Caco-2 (cell line): ENCODE data around the gene C3orf38. TPM values are rescaled to one million over a fixed set of nuclear protein-coding genes. Genes with fewer than 3 reads are reported as not detected.

ENCODE experiments used
- BruUV-seq: library from RNA; stranded (reverse); fragments of 400-500 nt; replicated peaks from 2 replicates; lab custom pipeline; 2021; lab: Mats Ljungman, UMichigan
- CTCF ChIA-PET: fragments of 300-600 bp; sonication (Branson Sonifier 250); formaldehyde crosslinking; loops from one replicate; lab custom pipeline; 2022; ENCODE audit warnings: antibody characterized with exemption; lab: Charles Lee
- POLR2A ChIA-PET: fragments of 300-600 bp; sonication (Branson Sonifier 250); formaldehyde crosslinking; loops from one replicate; lab custom pipeline; 2022; ENCODE audit warnings: antibody characterized with exemption; lab: Charles Lee
- DNase-seq, 2 experiments: peaks; one replicate each; pipeline versions ENCODE4 v3.0.0 to v3.0.0-alpha.2; 2020 to 2022
- H3K27me3 ChIP-seq: replicated peaks from 2 replicates; pipeline ENCODE4 v1.6.0; 2011; ENCODE audit warnings: low read length; ENCODE audit not compliant: control insufficient read depth, insufficient read depth
- H3K36me3 ChIP-seq: 2 replicates; pipeline ENCODE4 v1.5.1; 2011; ENCODE audit warnings: low read length; ENCODE audit not compliant: control insufficient read depth, insufficient read depth
- H3K4me1 ChIP-seq: fragments of 250-450 bp; sonication (Bioruptor Pico); 2 replicates; pipeline ENCODE4 v1.5.1; 2020; ENCODE audit warnings: mild to moderate bottlenecking
- H3K4me3 ChIP-seq: 2 replicates; pipeline ENCODE4 v1.5.1; 2011; ENCODE audit warnings: low read depth, mild to moderate bottlenecking, control low read depth, low read length
- H3K9me3 ChIP-seq: fragments of 250-450 bp; sonication (Bioruptor Pico); 2 replicates; pipeline ENCODE4 v1.5.1; 2020; ENCODE audit warnings: mild to moderate bottlenecking, moderate library complexity
- H3K27ac Mint-ChIP-seq: one replicate; pipeline ENCODE4 v1.8.0; 2022; ENCODE audit warnings: mixed read lengths; ENCODE audit not compliant: unreplicated experiment
- H3K27me3 Mint-ChIP-seq: one replicate; pipeline ENCODE4 v1.8.0; 2022; ENCODE audit warnings: mixed read lengths; ENCODE audit not compliant: insufficient read depth, unreplicated experiment
- H3K36me3 Mint-ChIP-seq: one replicate; pipeline ENCODE4 v1.8.0; 2022; ENCODE audit warnings: mild to moderate bottlenecking, mixed read lengths; ENCODE audit not compliant: insufficient read depth, unreplicated experiment
- H3K4me1 Mint-ChIP-seq: one replicate; pipeline ENCODE4 v1.8.0; 2022; ENCODE audit warnings: low read depth, mixed read lengths; ENCODE audit not compliant: unreplicated experiment
- H3K4me3 Mint-ChIP-seq: one replicate; pipeline ENCODE4 v1.8.0; 2022; ENCODE audit warnings: mild to moderate bottlenecking, moderate library complexity, mixed read lengths; ENCODE audit not compliant: unreplicated experiment
- H3K9me3 Mint-ChIP-seq: one replicate; pipeline ENCODE4 v1.8.0; 2022; ENCODE audit warnings: mixed read lengths; ENCODE audit not compliant: unreplicated experiment
- CTCF ChIP-seq, 2 experiments: fragments of 200-600 bp in 1 of 2; IDR thresholded peaks; 1 replicate in 1 of 2; 2 replicates in 1 of 2; pipeline versions ENCODE4 v1.5.1 to v1.8.0; 2011 to 2022; ENCODE audit warnings: antibody characterized with exemption in 1 of 2, control low read depth in 1 of 2, inconsistent platforms in 1 of 2, low read depth in 1 of 2, low read length in 1 of 2, mild to moderate bottlenecking in 1 of 2, moderate library complexity in 1 of 2; ENCODE audit not compliant: insufficient read depth in 1 of 2, severe bottlenecking in 1 of 2, unreplicated experiment in 1 of 2
- intact Hi-C: fragments of 100-400 bp; cut with micrococcal nuclease; formaldehyde crosslinking; loops from one replicate; pipeline ENCODE4 v1.10.0; 2022; ENCODE audit not compliant: unreplicated experiment
- total RNA-seq: library from RNA; stranded (reverse); gene quantifications from 2 replicates; pipeline ENCODE4 v1.2.3, GENCODE V29; 2022

C3orf38 gene
- total RNA-seq, 1 experiment from 2014 or later: 22.8 TPM

- intact Hi-C loops: no loop called here
- Histone ChIP-seq H3K4me3 (no peak overlapping the region), H3K4me1 (no peaks in the 10 kb centered on the region), H3K9me3 (no peaks in the 10 kb centered on the region), H3K36me3 (no peaks in the 10 kb centered on the region), H3K27me3 (no peaks in the 10 kb centered on the region)
- H3K4me1 Mint-ChIP-seq: no peaks in the 10 kb centered on the region
- ChIA-PET CTCF (no interaction called here), POLR2A (no interaction called here)
- BruUV-seq: no TSS peak
- TF ChIP-seq CTCF (IDR thresholded peaks at IDR 0.05; ENCODE audit: insufficient read depth in 1 of 2, low read depth in 1 of 2, low read length in 1 of 2, severe bottlenecking in 1 of 2, unreplicated experiment in 1 of 2): no peak
- peaks cover 3% of the 10 kb centered on the region for H3K27me3 Mint-ChIP-seq
- H3K9me3 Mint-ChIP-seq: no peaks in the 10 kb centered on the region
- no peak overlapping the region for H3K4me3 Mint-ChIP-seq
- no peak overlapping the region for H3K27ac Mint-ChIP-seq
- no peak for DNase-seq
- H3K36me3 Mint-ChIP-seq: no peaks in the 10 kb centered on the region
These were observed 42.9 kb downstream of the C3orf38 start for GRCh38 chr3:88192631-88193030.

- peaks cover 8% of the 10 kb centered on the region for H3K27me3 Mint-ChIP-seq
- no TSS peak for BruUV-seq
- no peaks in the 10 kb centered on the region for H3K4me1 Mint-ChIP-seq
- no peak for DNase-seq
- no peaks in the 10 kb centered on the region for H3K9me3 Mint-ChIP-seq
- no peaks in the 10 kb centered on the region for H3K36me3 ChIP-seq
- H3K4me1 ChIP-seq: no peaks in the 10 kb centered on the region
- CTCF ChIA-PET: no interaction called here
- TF ChIP-seq CTCF (IDR thresholded peaks at IDR 0.05; ENCODE audit: insufficient read depth in 1 of 2, low read depth in 1 of 2, low read length in 1 of 2, severe bottlenecking in 1 of 2, unreplicated experiment in 1 of 2): no peak
- H3K4me3 Mint-ChIP-seq: no peak overlapping the region
- intact Hi-C loops: no loop called here
- H3K9me3 ChIP-seq: no peaks in the 10 kb centered on the region
- POLR2A ChIA-PET: no interaction called here
- no peak overlapping the region for H3K27ac Mint-ChIP-seq
- H3K27me3 ChIP-seq: no peaks in the 10 kb centered on the region
- H3K4me3 ChIP-seq: no peak overlapping the region
- no peaks in the 10 kb centered on the region for H3K36me3 Mint-ChIP-seq
These were observed 46.2 kb downstream of the C3orf38 start for GRCh38 chr3:88195951-88196434.

DNA sequence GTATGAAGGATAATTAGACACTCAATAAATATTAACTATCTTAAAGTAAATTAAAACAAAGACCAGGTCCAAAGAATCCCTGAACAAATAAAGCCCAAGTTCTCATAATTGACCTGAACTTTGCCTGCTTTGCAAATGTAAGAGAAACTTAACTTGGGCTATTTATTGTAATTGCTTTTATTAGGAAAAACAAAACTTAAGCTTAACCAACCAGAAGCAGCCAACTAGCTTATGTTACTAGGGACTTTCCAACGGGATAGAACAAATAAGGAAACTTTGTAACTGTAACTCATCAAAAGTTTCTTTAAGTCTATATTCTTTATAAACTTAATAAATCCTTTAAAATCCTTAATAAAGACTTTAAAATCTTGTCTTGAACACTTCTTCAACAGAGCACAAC is 48.4 kb downstream of the C3orf38 start:
- POLR2A ChIA-PET: no interaction called here
- TF ChIP-seq CTCF (IDR thresholded peaks at IDR 0.05; ENCODE audit: insufficient read depth in 1 of 2, low read depth in 1 of 2, low read length in 1 of 2, severe bottlenecking in 1 of 2, unreplicated experiment in 1 of 2): no peak
- DNase-seq: no peak

More for the DNA sequence above, 48.4 kb downstream of the C3orf38 start:
- Mint-ChIP-seq H3K4me1 (no peaks in the 10 kb centered on the region), H3K9me3 (no peaks in the 10 kb centered on the region), H3K4me3 (no peak overlapping the region), H3K27ac (no peak overlapping the region), H3K36me3 (no peaks in the 10 kb centered on the region), H3K27me3 (peaks cover 8% of the 10 kb centered on the region)
- H3K9me3 ChIP-seq: no peaks in the 10 kb centered on the region
- intact Hi-C loops: no loop called here
- no peaks in the 10 kb centered on the region for H3K36me3 ChIP-seq
- H3K4me3 ChIP-seq: no peak overlapping the region
- no peaks in the 10 kb centered on the region for H3K4me1 ChIP-seq
- CTCF ChIA-PET: no interaction called here
- BruUV-seq: no TSS peak
- no peaks in the 10 kb centered on the region for H3K27me3 ChIP-seq
